PC-3 (cell line): Measurements from ENCODE around the gene UHRF1. TPM values are rescaled to one million over a fixed set of nuclear protein-coding genes. Genes with fewer than 3 reads are reported as not detected.

Experiments
- ATAC-seq: fragments of 200-7000 bp; cut with Tn5 transposase; 2 replicates; pipeline ENCODE4 v1.9.1; 2020; ENCODE audit warnings: mild to moderate bottlenecking, moderate library complexity
- BruUV-seq: library from RNA; stranded (reverse); fragments of 400-500 nt; replicated peaks from 2 replicates; lab custom pipeline; 2021; lab: Mats Ljungman, UMichigan
- CTCF ChIA-PET: fragments of 300-600 bp; sonication (Branson Sonifier 250); formaldehyde crosslinking; loops from one replicate; lab custom pipeline; 2022; ENCODE audit warnings: antibody characterized with exemption; lab: Charles Lee
- POLR2A ChIA-PET: fragments of 300-600 bp; sonication (Branson Sonifier 250); formaldehyde crosslinking; loops from one replicate; lab custom pipeline; 2022; ENCODE audit warnings: antibody characterized with exemption; ENCODE audit not compliant: unreplicated experiment; lab: Charles Lee
- DNase-seq: peaks from one replicate; pipeline ENCODE4 v3.0.0-alpha.2; 2015
- H2AFZ ChIP-seq: fragments of 300-600 bp; sonication (generic); 2 replicates; pipeline ENCODE4 v1.6.0; 2016; ENCODE audit warnings: antibody characterized with exemption, low read length
- H3F3A ChIP-seq: fragments of 300-600 bp; sonication (generic); one replicate; pipeline ENCODE4 v1.6.0; 2017; ENCODE audit warnings: antibody characterized with exemption, low read length, control low read depth, mild to moderate bottlenecking; ENCODE audit not compliant: unreplicated experiment
- H3K27ac ChIP-seq: fragments of 300-600 bp; sonication (generic); 2 replicates; pipeline ENCODE4 v1.5.1; 2016; ENCODE audit warnings: mild to moderate bottlenecking, low read length
- H3K27me3 ChIP-seq: fragments of 300-600 bp; sonication (generic); 2 replicates; pipeline ENCODE4 v1.6.1; 2016; ENCODE audit warnings: low read length, mixed read lengths
- H3K36me3 ChIP-seq: fragments of 300-600 bp; sonication (generic); 2 replicates; pipeline ENCODE4 v1.6.1; 2016; ENCODE audit warnings: low read depth, mixed run types, low read length, mixed read lengths
- H3K4me1 ChIP-seq: fragments of 300-600 bp; sonication (generic); 2 replicates; pipeline ENCODE4 v1.5.1; 2016; ENCODE audit warnings: low read length; ENCODE audit not compliant: insufficient read depth
- H3K4me2 ChIP-seq: fragments of 300-600 bp; sonication (generic); 2 replicates; pipeline ENCODE4 v1.6.0; 2016; ENCODE audit warnings: low read length
- H3K4me3 ChIP-seq: fragments of 300-600 bp; sonication (generic); 2 replicates; pipeline ENCODE4 v1.5.1; 2016; ENCODE audit warnings: mild to moderate bottlenecking, low read length, mixed read lengths
- H3K79me2 ChIP-seq: fragments of 300-600 bp; sonication (generic); 2 replicates; pipeline ENCODE4 v1.6.1; 2017; ENCODE audit warnings: low read length, mixed read lengths
- H3K9ac ChIP-seq: fragments of 300-600 bp; sonication (generic); 2 replicates; pipeline ENCODE4 v1.6.0; 2016; ENCODE audit warnings: mild to moderate bottlenecking, low read length
- H3K9me2 ChIP-seq: fragments of 300-600 bp; sonication (generic); replicated peaks from 2 replicates; pipeline ENCODE4 v1.6.1; 2016; ENCODE audit warnings: mixed run types, low read length, mixed read lengths
- H3K9me3 ChIP-seq: fragments of 300-600 bp; sonication (generic); 2 replicates; pipeline ENCODE4 v1.6.1; 2016; ENCODE audit warnings: low read length, mixed read lengths
- H4K20me1 ChIP-seq: fragments of 300-600 bp; sonication (generic); 2 replicates; pipeline ENCODE4 v1.6.1; 2016; ENCODE audit warnings: low read length, mixed read lengths
- CTCF ChIP-seq: fragments of 300-600 bp; sonication (generic); conservative IDR thresholded peaks from 2 replicates; pipeline ENCODE4 v1.5.1; 2017; ENCODE audit warnings: antibody characterized with exemption, low read depth, mild to moderate bottlenecking, low read length
- EZH2 ChIP-seq: fragments of 300-600 bp; sonication (generic); IDR thresholded peaks from one replicate; pipeline ENCODE4 v1.6.1; 2017; ENCODE audit warnings: antibody characterized with exemption, mild to moderate bottlenecking, low read length; ENCODE audit not compliant: unreplicated experiment
- EZH2phosphoT487 ChIP-seq: fragments of 300-600 bp; sonication (generic); IDR thresholded peaks from 2 replicates; pipeline ENCODE4 v1.6.1; 2018; ENCODE audit warnings: mild to moderate bottlenecking, antibody characterized with exemption, low read length, borderline replicate concordance
- intact Hi-C: fragments of 100-400 bp; cut with micrococcal nuclease; formaldehyde crosslinking; loops from 2 replicates; pipeline ENCODE4 v1.9.0; 2023
- total RNA-seq: library from RNA; depleted of rRNA; stranded (reverse); fragments of >200 nt; gene quantifications from 2 replicates; pipeline ENCODE4 v1.2.3, GENCODE V29; 2014

Gene UHRF1
- total RNA-seq, 1 experiment from 2014 or later: 163 TPM

GRCh38 chr19:4981681-4981958 lies 72.3 kb downstream of the UHRF1 start:
- intact Hi-C loops: no loop called here
- Histone ChIP-seq H3K9ac (no peak overlapping the region), H3F3A (no peaks in the 10 kb centered on the region), H3K79me2 (peaks cover 96% of the 10 kb centered on the region), H3K4me1 (peaks cover 11% of the 10 kb centered on the region; the same call in 1 of the 2 replicates), H3K27me3 (no peaks in the 10 kb centered on the region), H3K36me3 (peaks cover 6% of the 10 kb centered on the region; the same call in 1 of the 2 replicates), H2AFZ (no peak overlapping the region), H3K9me2 (no peaks in the 10 kb centered on the region), H3K27ac (no peak overlapping the region), H3K4me3 (no peak overlapping the region), H3K9me3 (no peaks in the 10 kb centered on the region), H3K4me2 (no peak overlapping the region), H4K20me1 (peaks cover 37% of the 10 kb centered on the region; the same call in 1 of the 2 replicates)
- ChIA-PET POLR2A (no interaction called here), CTCF (no interaction called here)
- DNase-seq (no peak), ATAC-seq (no peak)
- no peak for TF ChIP-seq EZH2phosphoT487
- no TSS peak for BruUV-seq

- BruUV-seq: no TSS peak
- H3F3A ChIP-seq: no peaks in the 10 kb centered on the region
- peaks cover 39% of the 10 kb centered on the region; the same call in 1 of the 2 replicates for H4K20me1 ChIP-seq
- no peaks in the 10 kb centered on the region for H3K9me2 ChIP-seq
- H3K36me3 ChIP-seq: no peaks in the 10 kb centered on the region
- no peak overlapping the region for H3K4me3 ChIP-seq
- no peak overlapping the region for H2AFZ ChIP-seq
- no peaks in the 10 kb centered on the region for H3K9me3 ChIP-seq
- TF ChIP-seq EZH2: no peak
- no peak for TF ChIP-seq EZH2phosphoT487
- no peak for TF ChIP-seq CTCF
- DNase-seq: no peak
- ATAC-seq: no peak
- POLR2A ChIA-PET: no interaction called here
- no peaks in the 10 kb centered on the region for H3K4me1 ChIP-seq
- H3K79me2 ChIP-seq: peaks cover 94% of the 10 kb centered on the region
- no peaks in the 10 kb centered on the region for H3K27me3 ChIP-seq
- H3K4me2 ChIP-seq: no peak overlapping the region
- no peak overlapping the region for H3K27ac ChIP-seq
- no peak overlapping the region for H3K9ac ChIP-seq
- CTCF ChIA-PET: no interaction called here
- intact Hi-C loops: no loop called here
Measured at GRCh38 chr19:4983346-4984105, 74.2 kb downstream of the UHRF1 start.

GRCh38 chr19:4984106-4984380 lies 74.7 kb downstream of the UHRF1 start:
- Histone ChIP-seq H3K27me3 (no peaks in the 10 kb centered on the region), H3K4me3 (no peak overlapping the region), H3K79me2 (peaks cover 94% of the 10 kb centered on the region), H2AFZ (no peak overlapping the region), H3K9me2 (no peaks in the 10 kb centered on the region), H3K9ac (no peak overlapping the region), H3K36me3 (no peaks in the 10 kb centered on the region), H3K4me1 (no peaks in the 10 kb centered on the region), H3K4me2 (no peak overlapping the region), H4K20me1 (peaks cover 36% of the 10 kb centered on the region; the same call in 1 of the 2 replicates), H3K27ac (no peak overlapping the region), H3K9me3 (no peaks in the 10 kb centered on the region), H3F3A (no peaks in the 10 kb centered on the region)
- DNase-seq: no peak
- TF ChIP-seq CTCF: no peak
- TF ChIP-seq EZH2: no peak
- TF ChIP-seq EZH2phosphoT487: no peak
- no peak for ATAC-seq
- no TSS peak for BruUV-seq
- POLR2A ChIA-PET: no interaction called here
- CTCF ChIA-PET: no interaction called here
- intact Hi-C loops: no loop called here
